Measurements from ENCODE around the gene ECSCR. TPM values are rescaled to one million over a fixed set of nuclear protein-coding genes. Genes with fewer than 3 reads are reported as not detected.

Gene ECSCR
- total and polyA plus RNA-seq, 9 donors, result 4.4 to 43.5 (median 11.1) TPM

- no peaks in the 10 kb centered on the region for H3K9me3 ChIP-seq
- TF ChIP-seq CTCF (IDR thresholded peaks at IDR 0.05), result no peak
- no peak for TF ChIP-seq POLR2A (IDR thresholded peaks at IDR 0.05)
- no peak for TF ChIP-seq EP300 (IDR thresholded peaks at IDR 0.05)
- no peaks in the 10 kb centered on the region for H3K27me3 ChIP-seq
- peak overlapping the region; percentile 81 to 92 for H3K27ac ChIP-seq
- intact Hi-C loops (cut with DNase I), result loop anchor here in 1 of 4 donors (5.0 kb wide), 1 partner anchor 79 kb away; no protein-coding TSS in a partner anchor
- 11 to 16% (median 15%) methylated on average over 8 of the region's 8 CpGs for WGBS, 3 donors
- H3K4me1 ChIP-seq (ENCODE audit: insufficient read depth), result peaks cover 2% of the 10 kb centered on the region
- H3K36me3 ChIP-seq, result no peaks in the 10 kb centered on the region
- no peak for DNase-seq
- H3K4me3 ChIP-seq, result peak overlapping the region; percentile 83
Observed at GRCh38 chr5:139438707-139439012, 23.9 kb downstream of the ECSCR start.

- peaks cover 2% of the 10 kb centered on the region for H3K4me1 ChIP-seq (ENCODE audit: insufficient read depth)
- TF ChIP-seq CTCF (IDR thresholded peaks at IDR 0.05) (no peak), EP300 (IDR thresholded peaks at IDR 0.05) (no peak), POLR2A (IDR thresholded peaks at IDR 0.05) (no peak)
- no peak overlapping the region for H3K4me3 ChIP-seq
- no peak for DNase-seq
- no peak overlapping the region for H3K27ac ChIP-seq
- no peaks in the 10 kb centered on the region for H3K27me3 ChIP-seq
- intact Hi-C loops (cut with DNase I), result loop anchor here in 1 of 4 donors (5.0 kb wide), 1 partner anchor 82 kb away; no protein-coding TSS in a partner anchor
- H3K9me3 ChIP-seq, result no peaks in the 10 kb centered on the region
- WGBS, 3 donors, result 95 to 97% (median 96%) methylated on average over 3 of the region's 3 CpGs
- H3K36me3 ChIP-seq, result no peaks in the 10 kb centered on the region
Observed at GRCh38 chr5:139435676-139436075, 26.9 kb downstream of the ECSCR start.

- Histone ChIP-seq H3K36me3 (no peaks in the 10 kb centered on the region), H3K9me3 (no peaks in the 10 kb centered on the region), H3K4me1 (ENCODE audit: insufficient read depth) (no peaks in the 10 kb centered on the region), H3K27me3 (no peaks in the 10 kb centered on the region), H3K27ac (no peak overlapping the region), H3K4me3 (no peak overlapping the region)
- intact Hi-C loops (cut with DNase I), result no loop called here
- no peak for TF ChIP-seq EP300 (IDR thresholded peaks at IDR 0.05)
- TF ChIP-seq POLR2A (IDR thresholded peaks at IDR 0.05), result no peak
- no peak for TF ChIP-seq CTCF (IDR thresholded peaks at IDR 0.05)
- no peak for DNase-seq
- 69 to 83% (median 74%) methylated on average over 1 of the region's 1 CpG for WGBS, 3 donors
Observed at GRCh38 chr5:139431706-139432105, 30.8 kb downstream of the ECSCR start.

GRCh38 chr5:139430015-139430414 is 32.5 kb downstream of the ECSCR start:
- Histone ChIP-seq H3K9me3 (no peaks in the 10 kb centered on the region), H3K27me3 (no peaks in the 10 kb centered on the region), H3K36me3 (no peaks in the 10 kb centered on the region), H3K4me1 (ENCODE audit: insufficient read depth) (no peaks in the 10 kb centered on the region), H3K27ac (no peak overlapping the region), H3K4me3 (no peak overlapping the region)
- intact Hi-C loops (cut with DNase I), result no loop called here
- TF ChIP-seq POLR2A (IDR thresholded peaks at IDR 0.05) (no peak), CTCF (IDR thresholded peaks at IDR 0.05) (no peak), EP300 (IDR thresholded peaks at IDR 0.05) (no peak)
- no peak for DNase-seq
- WGBS, 3 donors, result 82 to 85% (median 83%) methylated on average over 2 of the region's 2 CpGs
